GM19035 (cell line): ENCODE data around the gene RXRA.

Experiments used
- ATAC-seq: cut with Tn5 transposase; IDR thresholded peaks from one replicate; pipeline ENCODE4 v1.9.1; 2021; ENCODE audit not compliant: unreplicated experiment

The RXRA gene

DNA sequence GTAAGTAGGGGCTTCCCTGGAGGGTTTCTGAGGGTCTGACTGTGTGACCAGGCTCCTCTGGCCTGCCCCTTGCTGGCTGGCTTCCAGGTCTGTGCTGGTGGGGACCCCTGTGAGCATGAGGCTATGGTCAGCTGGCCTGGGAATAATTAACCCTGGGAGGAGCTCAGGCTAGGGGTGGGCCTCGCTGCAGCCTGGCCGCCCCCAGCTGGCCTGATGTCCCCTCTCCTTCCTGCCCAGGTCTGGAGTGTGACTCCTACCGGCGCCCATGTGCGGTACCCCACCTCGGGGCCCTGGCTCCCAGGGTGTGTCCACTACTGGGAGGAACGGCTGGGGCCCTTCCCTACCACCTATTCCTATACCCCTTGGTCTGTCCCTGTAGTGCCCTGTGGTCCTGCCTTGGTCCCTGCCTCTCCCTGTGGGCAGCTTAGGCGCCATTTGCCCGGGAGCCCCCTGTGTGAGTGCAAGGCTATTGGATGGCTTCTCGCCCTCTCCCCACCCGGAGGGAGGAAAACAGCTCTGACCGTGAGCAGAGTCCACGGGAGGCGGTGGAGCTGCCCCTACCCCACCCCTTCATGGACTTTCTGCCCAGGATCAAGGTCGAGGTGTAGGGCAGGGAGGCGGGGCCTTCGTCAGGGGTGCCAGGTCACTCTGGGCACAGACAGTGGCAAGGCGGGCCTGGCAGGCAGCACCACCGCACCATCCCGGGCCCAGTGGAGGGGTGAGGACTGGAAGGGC, 9.4 kb downstream of the RXRA start:
- no peak for ATAC-seq

DNA sequence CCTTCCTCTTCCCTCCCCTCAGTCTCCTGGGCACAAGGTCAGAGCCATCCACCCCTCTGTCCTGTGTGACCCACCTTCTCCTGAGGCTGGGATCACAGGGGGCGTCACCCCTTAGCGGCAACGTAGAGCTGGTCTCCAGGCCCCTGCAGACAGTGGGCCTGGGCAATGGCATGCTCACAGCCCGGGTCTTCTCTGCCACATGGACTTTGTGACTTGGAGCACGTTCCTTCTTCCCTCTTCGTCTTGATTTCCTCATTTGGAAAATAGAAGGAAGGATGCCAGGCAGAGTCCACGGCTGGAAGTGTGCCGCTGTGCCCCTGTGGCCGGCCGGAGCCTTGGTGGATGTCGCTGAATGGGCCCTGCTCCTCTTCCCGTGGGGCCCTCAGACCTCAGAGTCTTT, 10.0 kb downstream of the RXRA start:
- ATAC-seq: no peak

DNA sequence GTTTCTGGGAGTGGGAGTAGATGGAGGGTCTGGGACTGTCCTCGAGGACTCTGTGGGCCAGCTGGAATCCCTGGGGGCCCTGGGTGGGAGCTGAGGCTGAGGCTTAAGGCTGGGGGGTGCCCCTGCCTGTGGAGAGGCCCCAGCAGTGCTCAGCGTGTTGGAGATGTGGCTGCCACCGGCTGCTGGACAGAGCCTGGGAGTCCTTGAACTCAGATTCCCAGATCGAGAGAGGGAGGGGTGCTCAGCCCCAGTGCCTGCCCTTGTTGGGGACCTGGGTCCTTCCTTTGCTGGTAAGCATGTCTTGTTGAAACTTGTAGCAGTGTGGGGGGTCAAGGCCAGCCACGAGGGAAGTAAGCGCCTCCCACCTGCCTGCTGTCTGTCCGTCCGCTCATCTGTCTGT, 10.7 kb downstream of the RXRA start:
- ATAC-seq: no peak

GRCh38 chr9:134337469-134337868, 11.2 kb downstream of the RXRA start:
- no peak for ATAC-seq

DNA sequence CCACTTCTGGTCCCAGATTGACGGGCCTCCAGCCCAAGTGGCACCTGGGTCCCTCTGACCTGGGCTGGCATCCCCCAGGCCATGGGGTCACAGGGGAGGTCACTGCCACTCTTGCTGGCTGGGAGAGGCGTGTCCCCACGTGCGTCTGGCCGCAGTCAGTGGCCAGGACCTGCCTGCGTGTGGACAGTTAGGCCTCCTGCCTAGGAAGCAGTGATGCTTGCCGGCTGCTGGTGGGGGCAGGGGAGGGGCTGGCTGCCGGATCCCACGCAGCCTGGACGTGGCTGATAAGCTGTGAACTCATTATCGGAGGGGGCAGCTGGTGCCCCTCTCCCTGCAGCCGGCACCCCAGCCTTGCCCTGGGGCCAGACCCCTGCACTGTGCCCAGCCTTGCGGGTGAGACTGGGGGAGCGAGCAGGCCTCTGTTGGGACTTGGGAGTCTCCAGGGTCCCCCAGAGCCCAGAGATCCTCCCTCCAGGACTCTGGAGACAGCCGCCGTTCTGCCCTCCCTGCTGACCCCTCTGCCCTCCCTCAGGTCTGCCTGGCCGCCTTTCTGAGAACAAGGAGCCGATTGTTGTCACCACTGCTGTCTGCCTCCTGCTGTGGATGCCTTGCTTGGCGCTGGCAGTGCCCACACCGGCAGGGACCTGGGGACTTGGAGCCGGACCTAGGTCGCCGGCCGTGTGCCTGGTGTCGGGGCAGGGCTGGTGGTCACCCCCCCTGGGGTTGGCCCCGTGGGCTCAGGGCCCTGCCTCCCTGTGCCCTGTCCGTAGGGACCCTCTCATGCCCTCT, 12.3 kb downstream of the RXRA start:
- no peak for ATAC-seq

- ATAC-seq: no peak
Observed at GRCh38 chr9:134339183-134339806, 13.0 kb downstream of the RXRA start.

DNA sequence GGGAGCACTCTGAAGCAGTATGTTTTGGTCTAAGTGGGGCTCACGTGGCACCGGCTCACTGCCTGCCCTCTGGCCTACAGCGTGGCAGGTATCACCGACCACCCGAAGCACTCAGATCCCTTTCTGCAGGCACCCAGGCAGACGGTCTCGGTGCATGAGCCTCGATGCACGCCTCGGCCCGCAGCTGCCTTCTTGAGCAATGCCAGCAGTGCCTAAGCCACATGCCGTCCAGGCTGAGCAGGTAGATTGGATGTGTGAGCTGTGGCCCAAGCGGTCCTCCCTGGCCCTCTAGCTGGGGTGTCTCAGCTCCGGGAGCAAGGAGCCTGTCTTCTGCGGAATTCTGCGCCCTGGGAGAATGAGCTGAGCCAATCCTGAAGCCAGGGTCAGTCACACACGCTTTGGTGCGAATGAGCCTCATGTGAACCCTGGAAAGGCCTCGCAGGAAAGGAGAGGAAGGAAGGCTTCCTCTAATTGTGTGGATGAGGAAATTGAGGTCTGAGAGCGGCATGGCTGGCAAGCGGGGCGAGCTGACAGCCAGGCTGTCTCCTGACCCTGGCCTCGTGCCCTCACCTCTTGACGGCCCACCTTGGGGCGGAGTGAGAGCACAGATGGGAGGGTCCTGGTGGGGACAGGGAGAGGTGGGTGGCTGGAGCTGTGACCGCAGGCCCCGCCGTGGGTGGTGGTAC, 14.4 kb downstream of the RXRA start:
- no peak for ATAC-seq

GRCh38 chr9:134341306-134341705, 15.1 kb downstream of the RXRA start:
- ATAC-seq: no peak

DNA sequence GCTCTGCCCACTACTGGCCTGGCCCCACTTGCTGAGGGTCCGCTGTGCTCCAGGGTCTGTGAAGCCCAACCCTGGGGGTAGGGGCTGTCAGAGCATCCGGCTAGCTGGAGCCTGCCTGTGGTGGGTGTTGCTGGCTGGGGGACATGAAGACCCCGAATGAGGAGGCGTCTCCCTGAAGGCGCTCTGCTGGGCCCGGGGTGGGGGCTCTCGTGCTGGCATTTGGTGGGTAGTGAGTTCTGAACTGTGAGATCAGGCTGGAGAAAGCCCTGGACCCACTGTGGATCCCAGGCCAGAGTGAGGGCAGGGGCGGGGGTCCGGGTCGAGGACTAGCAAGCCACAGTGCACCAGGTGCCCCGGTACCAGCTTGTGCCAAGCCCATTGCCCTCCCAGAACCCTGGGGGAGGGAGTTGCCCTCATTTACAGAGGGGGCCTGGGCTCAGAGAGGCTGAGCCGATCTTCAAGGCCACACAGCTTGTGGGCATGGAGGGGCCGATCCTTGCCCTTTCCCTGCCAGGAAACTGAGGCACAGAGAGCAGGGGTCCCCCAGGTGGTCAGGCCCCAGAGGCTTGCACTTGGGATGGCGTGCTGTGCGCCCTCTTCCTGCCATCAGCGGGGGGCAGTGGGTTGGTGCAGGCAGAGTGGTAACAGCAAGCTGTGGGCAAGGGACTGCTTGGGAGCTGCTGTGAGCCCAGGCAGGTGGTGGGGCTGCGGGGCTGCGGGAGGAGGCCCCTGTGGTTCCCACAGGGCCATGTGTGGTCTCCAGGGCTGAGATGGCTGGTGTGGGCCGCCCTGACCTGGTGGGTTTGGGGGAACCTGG, 15.9 kb downstream of the RXRA start:
- no peak for ATAC-seq

GRCh38 chr9:134342746-134343115, 16.5 kb downstream of the RXRA start:
- no peak for ATAC-seq

- ATAC-seq: no peak
Observed at GRCh38 chr9:134343637-134344036, 17.4 kb downstream of the RXRA start.

DNA sequence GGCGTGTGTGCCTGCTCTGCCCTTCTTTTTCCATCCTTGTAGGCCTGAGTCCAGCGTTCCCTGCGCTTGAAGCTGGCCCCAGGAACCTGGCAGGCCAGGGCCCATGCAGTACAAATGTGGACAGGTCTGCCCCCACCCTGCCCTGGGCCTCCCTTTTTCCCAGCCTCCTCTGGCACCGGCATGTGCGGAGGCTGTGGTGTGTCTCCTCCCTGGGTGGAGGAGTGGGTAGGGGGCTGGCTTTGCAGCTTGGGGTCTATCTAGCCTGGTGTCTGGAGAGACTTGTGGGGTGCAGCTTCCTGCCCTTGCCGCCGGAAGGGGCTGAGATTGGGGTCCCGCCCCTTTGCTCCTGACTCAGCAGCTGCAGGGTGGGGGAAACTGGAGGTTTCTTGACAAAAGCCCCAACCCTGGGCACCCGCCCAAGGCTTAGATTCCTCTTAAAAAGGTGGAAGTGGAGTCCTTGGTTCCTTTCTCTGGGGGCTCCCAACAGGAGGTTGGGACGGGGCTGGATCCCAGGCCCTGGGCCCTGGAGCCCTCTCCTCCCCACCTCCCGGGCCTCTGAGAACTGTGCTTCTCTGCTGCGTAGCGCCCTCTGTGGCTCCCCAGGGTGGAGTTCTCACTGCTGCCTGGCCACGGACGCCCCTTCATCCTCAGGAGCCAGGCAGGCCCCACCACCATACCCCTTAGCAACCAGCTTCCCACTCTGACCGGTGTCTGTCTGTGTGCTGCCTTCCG, 18.0 kb downstream of the RXRA start:
- no peak for ATAC-seq

GRCh38 chr9:134344800-134345310, 18.6 kb downstream of the RXRA start:
- ATAC-seq: no peak

DNA sequence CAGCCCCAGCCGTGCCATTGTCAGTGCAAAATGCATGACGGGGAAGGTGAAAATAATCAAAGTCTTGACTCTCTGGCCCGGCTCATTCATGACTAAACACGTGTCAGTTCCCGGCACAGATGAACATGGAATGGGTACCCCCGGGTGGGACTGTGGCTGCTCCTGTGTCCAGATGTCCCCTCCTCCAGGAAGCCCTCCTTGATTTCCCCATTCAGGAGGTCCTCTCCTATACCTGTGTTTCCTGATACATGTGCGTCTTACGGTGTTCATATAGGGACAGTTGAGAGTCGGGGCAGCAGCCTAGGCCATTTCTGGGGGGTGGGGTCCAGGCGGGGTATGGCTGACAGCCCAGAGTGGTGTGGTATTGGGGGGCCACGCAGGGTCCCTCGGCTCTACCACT, 19.5 kb downstream of the RXRA start:
- no peak for ATAC-seq

GRCh38 chr9:134346151-134346550, 19.9 kb downstream of the RXRA start:
- no peak for ATAC-seq

GRCh38 chr9:134346840-134347583, 20.8 kb downstream of the RXRA start:
- no peak for ATAC-seq

DNA sequence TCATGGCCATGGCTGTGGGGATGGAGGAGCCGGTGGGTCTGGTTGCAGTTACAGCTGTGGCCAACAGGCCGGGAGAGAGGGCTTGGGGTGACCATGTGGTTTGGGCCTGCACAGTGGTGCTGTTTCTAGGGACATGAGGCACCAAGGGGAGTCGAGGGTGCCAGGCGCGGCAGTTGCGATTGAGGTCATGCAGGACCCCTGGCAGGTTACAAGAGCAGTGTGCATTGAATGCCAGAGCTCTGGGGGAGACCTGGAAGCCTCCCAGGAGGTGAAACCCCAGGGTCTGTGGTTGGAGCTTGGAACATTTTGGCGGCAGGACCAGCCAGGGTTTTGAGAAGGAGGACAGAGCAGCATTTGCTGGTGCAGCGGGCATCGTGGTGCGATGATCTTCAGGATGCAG, 21.7 kb downstream of the RXRA start:
- no peak for ATAC-seq

DNA sequence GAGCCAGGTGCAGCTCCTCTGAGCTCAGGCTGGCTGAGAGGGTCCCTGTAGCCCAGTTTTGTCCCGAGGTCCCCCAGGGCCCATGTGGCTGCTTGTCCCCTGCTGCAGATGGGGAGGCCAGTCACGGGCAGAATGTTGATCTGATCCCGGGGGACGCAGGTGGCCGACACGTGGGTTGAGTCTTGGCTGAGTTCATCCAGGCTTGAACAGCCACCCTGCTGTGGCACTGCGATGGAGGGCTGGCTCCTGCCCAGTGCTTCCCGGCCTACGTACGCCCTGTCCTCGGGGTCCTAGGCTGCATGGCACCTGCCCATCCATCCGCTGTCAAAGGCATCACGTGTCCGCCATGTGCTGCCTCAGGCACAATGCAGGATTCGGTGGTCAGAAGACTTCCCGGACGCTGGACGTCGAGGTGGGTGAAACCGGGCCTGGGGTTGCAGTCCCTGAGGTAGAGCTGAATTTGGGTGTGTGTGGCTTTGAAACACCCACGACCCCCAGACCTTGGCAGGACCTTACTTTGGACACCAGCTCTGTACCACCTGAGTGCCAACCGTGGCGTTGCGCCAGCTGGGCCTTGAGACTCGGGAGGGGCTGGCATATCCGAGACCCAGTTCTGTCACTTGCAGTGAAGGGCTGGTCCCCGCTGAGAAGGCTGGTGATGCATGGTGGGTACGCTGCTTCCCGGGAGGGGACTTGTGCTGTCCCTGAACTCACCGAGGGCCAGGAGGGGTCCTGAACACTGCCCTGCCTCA, 22.3 kb downstream of the RXRA start:
- no peak for ATAC-seq
